Measurements from ENCODE around the gene DLG5. TPM values are rescaled to one million over a fixed set of nuclear protein-coding genes. Genes with fewer than 3 reads are reported as not detected.

The DLG5 gene
- total and polyA plus RNA-seq, 9 of the 15 experiments (the other 6 are each of a cell fraction or from before 2014, with no cell fraction given) = 1.4 to 26.8 (median 11.2) TPM

DNA sequence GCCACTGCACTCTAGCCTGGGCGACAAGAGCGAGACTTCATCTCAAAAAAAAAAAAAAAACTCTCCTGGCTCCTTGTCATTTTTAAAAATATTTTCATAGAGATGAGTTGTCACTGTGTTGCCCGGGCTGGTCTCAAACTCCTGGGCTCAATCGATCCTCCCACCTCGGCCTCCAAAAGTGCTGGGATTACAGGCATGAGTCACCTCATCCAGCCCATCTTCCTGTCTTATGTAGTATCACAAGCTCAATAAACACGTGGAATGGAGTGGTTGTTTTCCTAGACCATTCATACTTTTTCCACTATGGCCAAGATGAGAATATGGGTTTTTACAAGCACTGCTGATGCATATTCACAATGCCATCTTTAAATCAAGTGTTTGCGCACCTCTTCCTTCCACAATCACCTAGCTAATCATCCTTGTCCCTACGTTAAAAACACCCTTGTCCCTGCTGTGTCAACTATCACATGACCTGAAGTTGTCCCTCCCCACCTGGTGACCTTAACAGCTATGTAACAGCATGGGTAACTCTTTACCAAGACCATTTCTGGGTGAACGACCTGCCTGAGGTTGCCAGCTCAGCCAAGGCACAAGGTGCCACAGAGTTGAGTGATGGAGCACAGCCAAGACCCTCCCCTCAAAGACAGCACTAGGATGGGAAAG, 21.3 kb downstream of the DLG5 start:
- 58% methylated on average over 8 of the region's 9 CpGs for WGBS (ENCODE audit: insufficient coverage, low coverage, missing lambda C conversion rate)
- Histone ChIP-seq H3K36me3 (ENCODE audit: control insufficient read depth, insufficient read depth, low read length) (peaks cover 7% of the 10 kb centered on the region; the same call in 2 of the 3 replicates), H3K27me3 (ENCODE audit: control insufficient read depth in 2 of 2, insufficient read depth in 2 of 2, low read length in 2 of 2) (no peaks in the 10 kb centered on the region), H3K4me3 (no peak overlapping the region), H2AFZ (ENCODE audit: low read depth, low read length) (no peak overlapping the region), H3K9me1 (ENCODE audit: control insufficient read depth, insufficient read depth, low read length) (peaks cover under 1% of the 10 kb centered on the region), H3K27ac (ENCODE audit: extremely low read depth, low read depth, low read length) (no peak overlapping the region), H3K79me2 (ENCODE audit: control insufficient read depth, insufficient read depth, low read length) (peaks cover 70% of the 10 kb centered on the region), H3K4me2 (ENCODE audit: insufficient read depth, low read length) (no peak overlapping the region; the same call in 1 of the 2 replicates), H3K9me3 (replicated peaks; ENCODE audit: control insufficient read depth, insufficient read depth, low read depth, low read length) (no peaks in the 10 kb centered on the region), H3K9ac (ENCODE audit: insufficient read depth in 1 of 2, low read depth in 2 of 2, low read length in 2 of 2) (no peak overlapping the region), H3K4me1 (replicated peaks in 1 of 2; ENCODE audit: control insufficient read depth in 2 of 2, insufficient read depth in 2 of 2, low read length in 2 of 2) (peaks cover 50 to 52% of the 10 kb centered on the region in 2 experiments), H4K20me1 (replicated peaks; ENCODE audit: control insufficient read depth, insufficient read depth, low read length) (peaks cover 9% of the 10 kb centered on the region)
- DNase-seq (ENCODE audit: extremely low read depth in 1 of 4, low spot score in 3 of 4) (no peak), ATAC-seq (no peak), FAIRE-seq (no peak)
- in situ Hi-C loops (cut with MboI) = loop anchor here (5.0 kb wide), 1 partner anchor 67 kb away; no protein-coding TSS in a partner anchor
- ChIA-PET CTCF (ENCODE audit: low intra/inter-chr PET ratio) (no interaction called here), POLR2A (interaction anchor here (1.0 to 1.5 kb wide), 3 partner anchors 14 to 97 kb away, joined by 3 to 8 read pairs (median 3); no protein-coding TSS in a partner anchor)
- no TSS peak for BruUV-seq (replicated peaks)
- intact Hi-C loops (cut with micrococcal nuclease) = no loop called here
- no peak for TF ChIP-seq COPS2 (conservative IDR thresholded peaks at IDR 0.05)
- TF ChIP-seq TRIM28 (IDR thresholded peaks at IDR 0.05) = no peak
- TF ChIP-seq, protein P1, sequence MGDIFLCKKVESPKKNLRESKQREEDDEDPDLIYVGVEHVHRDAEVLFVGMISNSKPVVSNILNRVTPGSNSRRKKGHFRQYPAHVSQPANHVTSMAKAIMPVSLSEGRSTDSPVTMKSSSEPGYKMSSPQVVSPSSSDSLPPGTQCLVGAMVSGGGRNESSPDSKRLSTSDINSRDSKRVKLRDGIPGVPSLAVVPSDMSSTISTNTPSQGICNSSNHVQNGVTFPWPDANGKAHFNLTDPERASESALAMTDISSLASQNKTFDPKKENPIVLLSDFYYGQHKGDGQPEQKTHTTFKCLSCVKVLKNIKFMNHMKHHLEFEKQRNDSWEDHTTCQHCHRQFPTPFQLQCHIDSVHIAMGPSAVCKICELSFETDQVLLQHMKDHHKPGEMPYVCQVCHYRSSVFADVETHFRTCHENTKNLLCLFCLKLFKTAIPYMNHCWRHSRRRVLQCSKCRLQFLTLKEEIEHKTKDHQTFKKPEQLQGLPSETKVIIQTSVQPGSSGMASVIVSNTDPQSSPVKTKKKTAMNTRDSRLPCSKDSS (IDR thresholded peaks at IDR 0.05; ENCODE audit: low read depth, partially characterized antibody) = no peak
- TF ChIP-seq SRSF7 (optimal IDR thresholded peaks at IDR 0.05; ENCODE audit: low read depth, low read length) = no peak
- TF ChIP-seq, protein P2, sequence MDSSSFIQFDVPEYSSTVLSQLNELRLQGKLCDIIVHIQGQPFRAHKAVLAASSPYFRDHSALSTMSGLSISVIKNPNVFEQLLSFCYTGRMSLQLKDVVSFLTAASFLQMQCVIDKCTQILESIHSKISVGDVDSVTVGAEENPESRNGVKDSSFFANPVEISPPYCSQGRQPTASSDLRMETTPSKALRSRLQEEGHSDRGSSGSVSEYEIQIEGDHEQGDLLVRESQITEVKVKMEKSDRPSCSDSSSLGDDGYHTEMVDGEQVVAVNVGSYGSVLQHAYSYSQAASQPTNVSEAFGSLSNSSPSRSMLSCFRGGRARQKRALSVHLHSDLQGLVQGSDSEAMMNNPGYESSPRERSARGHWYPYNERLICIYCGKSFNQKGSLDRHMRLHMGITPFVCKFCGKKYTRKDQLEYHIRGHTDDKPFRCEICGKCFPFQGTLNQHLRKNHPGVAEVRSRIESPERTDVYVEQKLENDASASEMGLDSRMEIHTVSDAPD (CRISPR knock-in tag; IDR thresholded peaks at IDR 0.05) = no peak
- TF ChIP-seq, protein P3, sequence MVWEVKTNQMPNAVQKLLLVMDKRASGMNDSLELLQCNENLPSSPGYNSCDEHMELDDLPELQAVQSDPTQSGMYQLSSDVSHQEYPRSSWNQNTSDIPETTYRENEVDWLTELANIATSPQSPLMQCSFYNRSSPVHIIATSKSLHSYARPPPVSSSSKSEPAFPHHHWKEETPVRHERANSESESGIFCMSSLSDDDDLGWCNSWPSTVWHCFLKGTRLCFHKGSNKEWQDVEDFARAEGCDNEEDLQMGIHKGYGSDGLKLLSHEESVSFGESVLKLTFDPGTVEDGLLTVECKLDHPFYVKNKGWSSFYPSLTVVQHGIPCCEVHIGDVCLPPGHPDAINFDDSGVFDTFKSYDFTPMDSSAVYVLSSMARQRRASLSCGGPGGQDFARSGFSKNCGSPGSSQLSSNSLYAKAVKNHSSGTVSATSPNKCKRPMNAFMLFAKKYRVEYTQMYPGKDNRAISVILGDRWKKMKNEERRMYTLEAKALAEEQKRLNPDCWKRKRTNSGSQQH (CRISPR knock-in tag; IDR thresholded peaks at IDR 0.05) = no peak
- TF ChIP-seq TOE1 (IDR thresholded peaks at IDR 0.05; ENCODE audit: borderline replicate concordance) = peak; percentile 58; the same call in 1 of the 2 replicates
- TF ChIP-seq TOE1 (CRISPR knock-in tag; IDR thresholded peaks at IDR 0.05; ENCODE audit: borderline replicate concordance, low read depth) = no peak
- no peak for TF ChIP-seq NR1H2 (CRISPR knock-in tag; IDR thresholded peaks at IDR 0.05)
- no peak for TF ChIP-seq SREBF1 (IDR thresholded peaks at IDR 0.05; ENCODE audit: borderline replicate concordance, low read depth, low read length)
- no peak for TF ChIP-seq ARID2 (IDR thresholded peaks at IDR 0.05)
- no peak for TF ChIP-seq NONO (IDR thresholded peaks at IDR 0.05; ENCODE audit: low read depth in 2 of 2, low read length in 1 of 2)
- TF ChIP-seq FOXA1 (IDR thresholded peaks at IDR 0.05; ENCODE audit: borderline replicate concordance) = no peak
- TF ChIP-seq, protein P4, sequence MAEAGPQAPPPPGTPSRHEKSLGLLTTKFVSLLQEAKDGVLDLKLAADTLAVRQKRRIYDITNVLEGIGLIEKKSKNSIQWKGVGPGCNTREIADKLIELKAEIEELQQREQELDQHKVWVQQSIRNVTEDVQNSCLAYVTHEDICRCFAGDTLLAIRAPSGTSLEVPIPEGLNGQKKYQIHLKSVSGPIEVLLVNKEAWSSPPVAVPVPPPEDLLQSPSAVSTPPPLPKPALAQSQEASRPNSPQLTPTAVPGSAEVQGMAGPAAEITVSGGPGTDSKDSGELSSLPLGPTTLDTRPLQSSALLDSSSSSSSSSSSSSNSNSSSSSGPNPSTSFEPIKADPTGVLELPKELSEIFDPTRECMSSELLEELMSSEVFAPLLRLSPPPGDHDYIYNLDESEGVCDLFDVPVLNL (CRISPR knock-in tag; IDR thresholded peaks at IDR 0.05; ENCODE audit: low read depth) = no peak
- TF ChIP-seq ZNF212 (CRISPR knock-in tag; IDR thresholded peaks at IDR 0.05) = no peak
